Left lobe of liver (tissue), 2 donors: Measurements from ENCODE around the gene CFAP46. TPM values are rescaled to one million over a fixed set of nuclear protein-coding genes. Genes with fewer than 3 reads are reported as not detected.

Experiments
- ATAC-seq: fragments of 200-7000 bp; cut with Tn5 transposase; one replicate; pipeline ENCODE4 v1.9.1; 2020; ENCODE audit warnings: mild to moderate bottlenecking, moderate library complexity
- DNase-seq: peaks from one replicate; pipeline ENCODE4 v3.0.0-alpha.2; 2020; ENCODE audit warnings: low spot score
- total RNA-seq: library from RNA; stranded (reverse); gene quantifications from one replicate; pipeline ENCODE4 v1.2.1, GENCODE V29; 2021
- donor health status: DM: no; HTN: no; CAD: no; lungs with moderate emphysema.
- donor health status: DM: no; HTN: yes; CAD: no.

Gene CFAP46
- total RNA-seq, 1 donor from 2014 or later: 0.08 TPM

DNA sequence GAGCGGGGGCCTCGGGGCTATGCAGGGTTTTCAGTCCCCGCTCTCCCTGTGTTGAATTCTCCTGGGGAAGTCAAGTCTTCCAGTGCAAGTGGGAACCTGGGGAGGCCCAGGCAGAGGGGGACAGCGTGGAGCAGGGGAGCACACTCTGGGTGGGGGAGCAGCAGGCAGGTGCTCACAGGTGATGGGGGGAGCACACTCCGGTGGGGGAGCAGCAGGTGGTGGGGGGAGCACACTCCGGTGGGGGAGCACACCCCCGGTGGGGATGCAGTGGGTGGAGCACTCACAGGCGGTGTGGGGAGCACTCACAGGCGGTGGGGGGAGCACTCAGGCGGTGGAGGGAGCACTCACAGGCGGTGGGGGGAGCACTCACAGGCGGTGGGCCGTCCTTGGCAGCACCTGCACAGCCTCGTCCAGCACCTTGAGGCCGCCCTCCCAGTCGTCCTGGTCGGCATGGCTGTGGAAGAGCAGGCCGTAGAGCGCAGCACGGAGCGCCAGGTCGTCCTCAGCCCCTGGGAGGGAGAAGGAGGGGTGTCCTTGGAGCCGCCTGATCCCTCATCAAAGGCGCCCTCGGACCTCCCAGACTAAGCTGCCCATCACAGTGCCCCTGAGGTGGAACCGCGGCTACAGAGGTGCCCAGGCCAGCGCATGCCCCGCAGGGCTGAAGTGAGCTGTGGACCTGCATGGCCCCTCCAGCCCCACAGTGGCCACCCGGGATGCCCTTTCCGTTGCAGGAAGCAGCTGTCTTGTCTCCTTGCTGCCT lies 56.7 kb downstream of the CFAP46 start:
- no peak for ATAC-seq

GRCh38 chr10:132884691-132885271 lies 57.6 kb downstream of the CFAP46 start:
- no peak for DNase-seq
- no peak for ATAC-seq

More for the DNA sequence above, 56.7 kb downstream of the CFAP46 start:
- DNase-seq: no peak

DNA sequence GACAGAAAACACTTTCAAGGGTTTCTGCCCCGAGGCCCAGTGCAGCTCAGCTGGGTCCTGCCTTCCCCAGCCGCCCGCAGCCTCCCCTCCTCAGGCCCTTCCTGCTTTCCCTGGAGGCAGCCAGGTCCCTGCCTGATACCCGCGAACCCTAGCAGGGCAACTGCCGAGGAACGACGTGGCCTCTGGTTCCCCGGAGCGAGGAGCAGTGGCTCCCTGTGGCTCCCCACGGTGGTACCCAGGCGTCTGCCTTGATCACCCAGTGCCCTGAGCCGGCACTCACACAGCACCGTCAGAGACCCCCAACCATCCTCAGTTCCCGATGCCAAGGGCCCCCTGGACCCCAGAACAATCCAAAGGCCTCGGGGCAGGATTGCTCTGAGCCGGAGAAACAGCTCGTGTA lies 58.3 kb downstream of the CFAP46 start:
- no peak for ATAC-seq
- DNase-seq: no peak

DNA sequence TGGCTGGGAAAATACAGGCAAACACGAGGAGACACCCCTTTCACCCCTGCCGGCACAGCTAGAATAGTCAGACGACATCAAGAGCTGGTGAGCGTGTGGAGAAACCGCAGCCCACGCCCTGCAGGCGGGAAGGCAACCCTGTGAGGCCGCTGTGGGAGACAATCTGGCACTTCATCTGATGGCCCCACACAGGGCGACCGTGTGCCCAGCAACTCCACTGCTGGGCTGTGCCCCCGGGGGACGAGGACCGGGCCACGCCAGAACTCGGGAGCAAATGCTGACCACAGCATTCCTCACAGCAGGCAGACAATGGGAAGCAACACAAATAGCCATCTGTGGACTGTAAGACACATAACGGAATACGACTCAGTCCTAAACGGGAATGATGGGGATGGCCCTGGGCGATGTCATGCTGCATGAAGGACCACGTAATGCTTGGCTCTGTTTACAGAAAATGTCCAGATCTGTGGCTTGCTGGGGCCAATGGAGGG lies 58.9 kb downstream of the CFAP46 start:
- ATAC-seq (no peak), DNase-seq (no peak)

- ATAC-seq (no peak), DNase-seq (no peak)
These were observed 60.1 kb downstream of the CFAP46 start for GRCh38 chr10:132882069-132882951.

- no peak for ATAC-seq
- no peak for DNase-seq
These were observed 61.0 kb downstream of the CFAP46 start for GRCh38 chr10:132881186-132881920.

GRCh38 chr10:132880128-132880981 lies 62.0 kb downstream of the CFAP46 start:
- ATAC-seq (no peak), DNase-seq (peak; percentile 30)

DNA sequence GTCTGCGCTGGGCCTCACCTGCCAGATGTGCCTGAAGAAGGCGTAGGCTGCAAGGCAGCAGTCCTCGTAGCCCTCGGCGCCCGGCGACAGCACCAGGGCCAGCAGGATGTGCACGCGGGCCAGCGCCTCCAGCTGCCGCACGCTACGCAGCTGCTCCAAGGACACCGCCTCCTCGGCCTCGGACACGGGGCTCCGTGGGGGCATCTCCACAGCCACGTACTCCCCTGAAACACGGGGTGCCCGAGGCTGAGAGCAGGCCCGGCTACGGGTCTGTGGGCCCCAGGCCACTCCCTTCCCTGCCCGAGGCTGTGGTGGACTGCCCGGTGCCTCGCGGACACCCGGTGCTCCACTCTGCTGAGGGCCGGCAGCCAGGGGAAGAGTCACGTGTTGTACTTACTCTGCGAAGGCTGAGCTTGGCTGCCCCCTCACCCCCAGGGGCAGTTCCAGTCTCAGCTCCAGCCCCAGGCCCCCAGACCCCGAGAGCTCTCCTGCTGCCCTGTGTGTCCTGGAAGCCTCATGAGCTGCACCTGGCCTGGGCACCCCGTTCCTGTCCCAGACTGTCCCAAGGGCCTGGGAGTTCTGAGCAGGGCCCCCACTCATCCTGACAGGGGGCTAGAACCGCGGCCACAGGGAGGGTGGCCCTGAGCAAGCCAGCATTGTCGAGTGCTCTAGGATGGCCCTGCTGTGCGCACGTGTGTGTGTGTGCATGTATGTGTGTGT lies 62.8 kb downstream of the CFAP46 start:
- peak; percentile 27 for DNase-seq
- peak; percentile 21 for ATAC-seq

DNA sequence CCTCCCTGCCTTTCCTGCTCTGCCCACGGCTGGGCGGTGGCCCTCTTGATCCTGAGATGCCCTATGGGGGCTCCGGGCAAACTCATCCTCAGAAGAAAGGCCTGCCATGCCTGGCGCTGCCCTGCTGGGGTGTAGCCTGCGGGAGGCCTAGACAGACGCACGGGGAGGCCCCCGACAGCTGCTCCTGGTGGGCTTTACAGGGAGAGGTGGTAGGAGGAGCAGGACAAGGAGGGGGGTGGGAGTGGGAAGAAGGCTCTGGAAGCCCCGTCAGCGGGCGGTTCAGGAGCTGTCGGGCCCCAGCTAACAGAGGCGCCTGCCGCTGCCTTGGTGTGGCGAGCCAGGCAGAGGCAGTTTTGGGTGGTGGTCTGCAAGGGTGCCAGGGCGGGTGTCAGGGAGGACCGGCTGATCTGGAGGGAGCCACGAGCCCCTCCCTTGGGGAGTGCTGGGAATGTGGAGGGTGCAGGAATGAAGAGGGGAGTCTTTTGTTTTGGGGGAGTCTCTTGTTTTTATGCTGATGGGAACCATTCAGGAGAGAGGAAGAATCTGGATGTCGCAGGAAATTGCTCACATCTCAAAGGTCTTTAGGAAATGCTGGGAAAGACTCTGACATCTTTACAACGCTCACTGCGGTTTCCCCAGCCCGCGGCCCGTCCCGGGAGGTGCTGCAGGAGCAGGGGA lies 63.5 kb downstream of the CFAP46 start:
- DNase-seq (peak; percentile 26), ATAC-seq (no peak)

DNA sequence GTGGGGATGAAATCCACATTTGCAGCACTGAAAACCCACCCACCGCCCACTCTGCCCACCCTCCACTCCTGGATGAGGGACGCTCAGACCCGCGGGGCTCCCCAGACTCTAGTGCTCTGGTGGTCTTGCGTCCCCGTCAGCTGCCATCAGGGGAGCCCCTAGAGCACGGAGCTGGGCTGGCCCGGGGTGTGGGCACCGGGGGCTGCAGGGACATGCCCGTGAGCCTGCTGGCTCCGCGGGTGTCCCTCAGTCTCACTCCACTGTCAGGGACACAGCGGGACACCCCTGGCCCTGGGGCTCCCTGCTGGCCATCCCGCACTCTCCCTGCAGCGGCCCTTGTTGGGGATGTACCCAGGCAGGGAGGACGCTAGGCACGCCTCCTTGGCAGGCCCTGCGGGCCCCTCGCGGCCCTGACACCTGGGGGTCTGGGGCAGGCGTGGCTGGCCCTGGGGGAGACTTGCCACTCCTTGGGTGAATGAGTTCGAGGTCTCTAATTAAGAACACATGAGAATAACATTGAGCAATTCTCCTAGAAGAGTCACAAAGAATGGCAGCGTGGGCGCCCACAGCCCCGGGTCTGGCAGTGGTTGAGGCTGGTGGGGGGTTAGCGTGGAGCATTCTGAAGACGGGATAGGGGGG lies 64.2 kb downstream of the CFAP46 start:
- ATAC-seq: no peak
- DNase-seq: peak; percentile 37

DNA sequence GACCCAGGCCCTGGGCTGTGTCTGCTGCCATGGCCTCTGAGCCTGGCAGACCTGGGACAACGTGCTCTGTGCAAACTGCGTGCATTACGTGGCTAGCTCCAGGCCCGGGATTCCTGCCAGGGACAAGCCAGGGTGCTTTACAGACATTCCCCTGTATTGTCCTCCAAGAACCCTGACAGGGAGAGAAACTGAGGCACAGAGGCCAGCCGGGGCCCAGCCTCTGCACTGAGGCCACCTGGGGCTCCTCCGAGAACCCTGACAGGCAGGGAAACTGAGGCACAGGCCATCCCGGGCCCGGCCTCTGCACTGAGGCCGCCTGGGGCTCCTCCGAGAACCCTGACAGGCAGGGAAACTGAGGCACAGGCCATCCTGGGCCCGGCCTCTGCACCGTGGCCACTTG lies 64.9 kb downstream of the CFAP46 start:
- DNase-seq (peak; percentile 23), ATAC-seq (no peak)

DNA sequence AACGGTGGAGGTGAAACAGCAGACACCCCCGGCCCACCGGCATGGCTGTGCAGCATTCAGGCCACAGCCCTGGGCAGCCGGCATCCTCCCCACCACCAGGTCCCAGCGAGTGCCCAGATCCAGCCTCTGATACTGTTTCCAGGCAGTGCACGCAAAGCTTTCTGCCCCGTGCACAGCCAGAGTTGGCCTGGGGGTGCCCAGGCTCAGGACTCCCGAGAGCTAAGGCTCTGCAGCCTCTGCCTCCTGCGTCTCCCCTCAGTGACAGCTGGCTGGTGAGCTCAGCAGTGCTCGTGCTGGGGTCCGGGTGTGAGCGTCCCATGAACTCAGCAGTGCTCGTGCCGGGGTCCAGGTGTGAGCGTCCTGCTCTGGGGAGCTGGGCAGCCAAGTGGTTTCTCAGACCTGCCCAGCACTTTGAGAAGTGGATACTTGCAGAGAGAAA lies 65.4 kb downstream of the CFAP46 start:
- peak; percentile 41 for DNase-seq
- ATAC-seq: no peak

DNA sequence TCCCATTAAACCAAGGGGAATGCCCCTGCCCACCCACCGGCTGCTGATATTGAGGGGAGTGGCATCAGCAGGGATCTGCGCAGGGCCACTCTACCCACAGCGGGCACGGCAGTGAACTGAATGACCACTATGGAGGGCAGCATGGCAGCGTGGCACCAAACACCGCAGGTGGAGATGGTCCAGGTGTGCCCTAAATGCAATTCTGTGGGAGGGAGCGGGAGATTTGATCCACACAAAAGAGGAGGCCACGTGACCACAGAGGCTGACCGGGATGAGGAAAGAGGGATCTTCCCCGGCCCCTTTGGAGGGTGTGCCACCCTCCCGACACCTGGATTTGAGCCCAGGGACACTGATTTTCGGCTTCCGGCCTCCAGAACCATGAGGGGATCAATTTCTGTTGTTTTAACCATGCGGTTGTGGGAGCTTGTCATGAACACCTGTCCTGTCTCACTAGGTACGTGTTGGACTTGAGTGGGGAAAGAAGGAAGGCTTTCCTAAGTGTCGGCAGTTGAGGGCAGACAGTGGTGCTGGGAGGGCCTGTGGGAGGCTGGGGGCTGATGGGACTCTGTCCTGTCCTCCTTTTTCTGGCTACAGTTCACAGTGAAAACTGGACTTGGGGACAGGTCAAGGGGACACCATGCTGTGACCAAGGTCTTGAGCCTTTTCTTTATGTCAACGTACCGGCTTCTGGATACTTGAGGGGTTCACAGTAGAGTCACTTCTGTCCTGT lies 66.1 kb downstream of the CFAP46 start:
- no peak for ATAC-seq
- peak; percentile 37 for DNase-seq

GRCh38 chr10:132875435-132875834 lies 66.9 kb downstream of the CFAP46 start:
- no peak for ATAC-seq

GRCh38 chr10:132873395-132873794 lies 69.0 kb downstream of the CFAP46 start:
- DNase-seq (peak; percentile 22), ATAC-seq (no peak)

More at GRCh38 chr10:132875435-132875834, 66.9 kb downstream of the CFAP46 start:
- no peak for DNase-seq

DNA sequence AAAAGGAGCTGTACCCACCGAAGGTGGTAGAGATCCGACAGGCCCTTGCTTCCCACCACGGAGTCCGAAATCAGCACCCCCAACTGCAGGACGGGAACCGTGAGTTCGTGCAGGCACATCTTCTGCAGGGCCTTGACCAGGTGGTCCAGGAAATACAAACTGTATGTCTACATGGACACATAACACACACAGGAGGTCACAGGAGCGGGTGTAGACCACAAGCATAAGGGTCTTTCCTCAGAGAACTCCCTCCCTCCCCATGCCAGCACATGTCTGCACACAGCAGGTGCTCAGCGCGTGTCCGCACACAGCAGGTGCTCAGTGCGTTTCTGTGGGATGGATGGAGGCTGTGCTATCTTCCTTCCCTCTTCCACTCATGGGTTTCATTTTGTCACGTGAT lies 69.7 kb downstream of the CFAP46 start:
- DNase-seq (peak; percentile 32), ATAC-seq (no peak)

GRCh38 chr10:132870426-132870825 lies 71.9 kb downstream of the CFAP46 start:
- ATAC-seq (no peak), DNase-seq (peak; percentile 21)
